Measurements from ENCODE around the gene ZBTB9. TPM values are rescaled to one million over a fixed set of nuclear protein-coding genes. Genes with fewer than 3 reads are reported as not detected.

Gene ZBTB9, protein sequence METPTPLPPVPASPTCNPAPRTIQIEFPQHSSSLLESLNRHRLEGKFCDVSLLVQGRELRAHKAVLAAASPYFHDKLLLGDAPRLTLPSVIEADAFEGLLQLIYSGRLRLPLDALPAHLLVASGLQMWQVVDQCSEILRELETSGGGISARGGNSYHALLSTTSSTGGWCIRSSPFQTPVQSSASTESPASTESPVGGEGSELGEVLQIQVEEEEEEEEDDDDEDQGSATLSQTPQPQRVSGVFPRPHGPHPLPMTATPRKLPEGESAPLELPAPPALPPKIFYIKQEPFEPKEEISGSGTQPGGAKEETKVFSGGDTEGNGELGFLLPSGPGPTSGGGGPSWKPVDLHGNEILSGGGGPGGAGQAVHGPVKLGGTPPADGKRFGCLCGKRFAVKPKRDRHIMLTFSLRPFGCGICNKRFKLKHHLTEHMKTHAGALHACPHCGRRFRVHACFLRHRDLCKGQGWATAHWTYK
- 9.6 to 10.2 TPM (median 10.0 TPM) in 3 replicates for total RNA-seq

DNA sequence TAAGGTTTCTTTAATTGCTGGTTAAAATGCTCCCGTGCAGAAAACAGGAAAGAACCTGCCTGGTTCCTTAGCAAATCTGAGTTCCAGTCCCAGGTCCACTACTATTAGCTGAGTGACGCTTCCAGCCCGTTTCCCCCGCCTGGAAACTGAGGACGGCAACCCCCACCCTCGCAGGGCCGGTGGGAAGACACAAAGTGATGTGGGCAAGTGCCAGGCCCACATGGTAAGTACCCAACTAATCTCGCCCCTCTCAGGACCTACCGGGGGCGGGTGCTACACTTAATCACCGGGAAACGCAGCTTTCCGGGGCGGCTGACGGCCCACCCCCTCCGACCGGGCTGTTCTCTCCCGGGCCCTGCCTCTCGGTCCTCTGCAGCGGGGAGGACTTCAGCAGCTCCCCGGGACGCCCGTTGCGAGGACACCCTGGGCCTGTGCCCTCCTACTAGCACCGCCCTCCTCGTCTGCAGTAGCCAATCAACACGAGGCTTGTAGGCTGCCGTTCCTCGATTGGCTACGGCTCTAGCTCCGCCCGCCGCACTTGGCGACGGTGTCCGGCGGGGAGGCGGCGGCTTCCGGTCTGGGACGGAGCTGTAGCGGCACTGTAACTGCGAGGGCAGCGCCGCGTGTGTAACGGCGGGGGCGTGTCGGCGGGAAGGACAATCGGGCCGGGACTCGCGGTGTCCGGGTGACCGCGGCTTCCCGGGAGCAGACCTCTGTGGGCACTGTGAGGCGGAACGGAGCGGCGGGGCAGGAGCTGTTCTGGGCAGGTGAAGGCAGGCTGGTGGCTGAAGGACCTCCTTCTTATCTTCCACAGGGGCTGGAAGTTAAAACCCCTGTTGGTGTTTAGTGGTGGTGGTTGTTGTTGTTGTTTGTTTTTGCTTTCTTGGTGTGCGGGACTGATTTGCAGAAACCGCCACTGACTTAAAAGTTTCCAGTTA is at the start of gene ZBTB9:
ZBTB9 (plus strand) TSS at position 568 of the 938 bp plus-strand sequence. CDS start 525 bp downstream, outside the sequence.
- DNase-seq (ENCODE audit: low spot score in 2 of 2, unreplicated experiment in 2 of 2): peak; percentile 88 to 93
- peak within 1 kb of the TSS; percentile 97 for H3K4me3 Mint-ChIP-seq
- peaks cover 15% of the 10 kb centered on the region for H3K36me3 Mint-ChIP-seq
- TF ChIP-seq, protein P1, sequence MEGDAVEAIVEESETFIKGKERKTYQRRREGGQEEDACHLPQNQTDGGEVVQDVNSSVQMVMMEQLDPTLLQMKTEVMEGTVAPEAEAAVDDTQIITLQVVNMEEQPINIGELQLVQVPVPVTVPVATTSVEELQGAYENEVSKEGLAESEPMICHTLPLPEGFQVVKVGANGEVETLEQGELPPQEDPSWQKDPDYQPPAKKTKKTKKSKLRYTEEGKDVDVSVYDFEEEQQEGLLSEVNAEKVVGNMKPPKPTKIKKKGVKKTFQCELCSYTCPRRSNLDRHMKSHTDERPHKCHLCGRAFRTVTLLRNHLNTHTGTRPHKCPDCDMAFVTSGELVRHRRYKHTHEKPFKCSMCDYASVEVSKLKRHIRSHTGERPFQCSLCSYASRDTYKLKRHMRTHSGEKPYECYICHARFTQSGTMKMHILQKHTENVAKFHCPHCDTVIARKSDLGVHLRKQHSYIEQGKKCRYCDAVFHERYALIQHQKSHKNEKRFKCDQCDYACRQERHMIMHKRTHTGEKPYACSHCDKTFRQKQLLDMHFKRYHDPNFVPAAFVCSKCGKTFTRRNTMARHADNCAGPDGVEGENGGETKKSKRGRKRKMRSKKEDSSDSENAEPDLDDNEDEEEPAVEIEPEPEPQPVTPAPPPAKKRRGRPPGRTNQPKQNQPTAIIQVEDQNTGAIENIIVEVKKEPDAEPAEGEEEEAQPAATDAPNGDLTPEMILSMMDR (IDR thresholded peaks at IDR 0.05; ENCODE audit: unreplicated experiment): no peak
- H3K4me1 Mint-ChIP-seq: peaks cover 18% of the 10 kb centered on the region
- no peaks in the 10 kb centered on the region for H3K27me3 Mint-ChIP-seq (ENCODE audit: low read depth)
- H3K27ac Mint-ChIP-seq: peak within 1 kb of the TSS; percentile 90
- H3K9me3 Mint-ChIP-seq: peaks cover 2% of the 10 kb centered on the region

DNA sequence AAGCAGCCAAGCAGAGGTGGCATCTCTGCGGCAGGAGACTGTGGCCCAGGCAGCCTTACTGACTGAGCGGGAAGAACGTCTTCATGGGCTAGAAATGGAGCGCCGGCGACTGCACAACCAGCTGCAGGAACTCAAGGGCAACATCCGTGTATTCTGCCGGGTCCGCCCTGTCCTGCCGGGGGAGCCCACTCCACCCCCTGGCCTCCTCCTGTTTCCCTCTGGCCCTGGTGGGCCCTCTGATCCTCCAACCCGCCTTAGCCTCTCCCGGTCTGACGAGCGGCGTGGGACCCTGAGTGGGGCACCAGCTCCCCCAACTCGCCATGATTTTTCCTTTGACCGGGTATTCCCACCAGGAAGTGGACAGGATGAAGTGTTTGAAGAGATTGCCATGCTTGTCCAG is 49.5 kb upstream of the ZBTB9 start:
- Mint-ChIP-seq H3K4me1 (peaks cover 4% of the 10 kb centered on the region), H3K9me3 (no peaks in the 10 kb centered on the region), H3K27ac (no peak overlapping the region), H3K36me3 (peaks cover 12% of the 10 kb centered on the region), H3K4me3 (no peak overlapping the region), H3K27me3 (ENCODE audit: low read depth) (no peaks in the 10 kb centered on the region)
- TF ChIP-seq, protein P1 (IDR thresholded peaks at IDR 0.05; ENCODE audit: unreplicated experiment): no peak
- DNase-seq (ENCODE audit: low spot score in 2 of 2, unreplicated experiment in 2 of 2): no peak

DNA sequence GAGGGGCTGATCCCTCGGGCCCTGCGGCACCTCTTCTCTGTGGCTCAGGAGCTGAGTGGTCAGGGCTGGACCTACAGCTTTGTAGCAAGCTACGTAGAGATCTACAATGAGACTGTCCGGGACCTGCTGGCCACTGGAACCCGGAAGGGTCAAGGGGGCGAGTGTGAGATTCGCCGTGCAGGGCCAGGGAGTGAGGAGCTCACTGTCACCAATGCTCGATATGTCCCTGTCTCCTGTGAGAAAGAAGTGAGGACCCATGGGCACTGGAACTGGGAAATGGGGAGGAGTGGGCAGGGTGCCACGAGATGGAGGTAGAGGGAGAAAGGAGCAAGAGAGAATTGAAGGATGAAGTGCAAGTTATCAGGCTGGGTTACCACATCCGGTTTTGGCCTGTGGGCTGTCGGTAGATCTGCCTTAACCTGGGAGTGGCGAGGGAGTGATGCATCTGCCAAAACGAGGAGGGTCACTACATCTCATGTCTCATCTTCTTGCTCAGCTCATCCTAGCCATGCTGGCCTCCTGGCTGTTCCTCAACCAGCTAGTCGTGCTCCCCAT is 48.9 kb upstream of the ZBTB9 start:
- Mint-ChIP-seq H3K4me1 (peaks cover 6% of the 10 kb centered on the region), H3K9me3 (no peaks in the 10 kb centered on the region), H3K4me3 (no peak overlapping the region), H3K36me3 (peaks cover 9% of the 10 kb centered on the region), H3K27me3 (ENCODE audit: low read depth) (no peaks in the 10 kb centered on the region), H3K27ac (no peak overlapping the region)
- TF ChIP-seq, protein P1 (IDR thresholded peaks at IDR 0.05; ENCODE audit: unreplicated experiment): no peak
- DNase-seq (ENCODE audit: low spot score in 2 of 2, unreplicated experiment in 2 of 2): no peak

DNA sequence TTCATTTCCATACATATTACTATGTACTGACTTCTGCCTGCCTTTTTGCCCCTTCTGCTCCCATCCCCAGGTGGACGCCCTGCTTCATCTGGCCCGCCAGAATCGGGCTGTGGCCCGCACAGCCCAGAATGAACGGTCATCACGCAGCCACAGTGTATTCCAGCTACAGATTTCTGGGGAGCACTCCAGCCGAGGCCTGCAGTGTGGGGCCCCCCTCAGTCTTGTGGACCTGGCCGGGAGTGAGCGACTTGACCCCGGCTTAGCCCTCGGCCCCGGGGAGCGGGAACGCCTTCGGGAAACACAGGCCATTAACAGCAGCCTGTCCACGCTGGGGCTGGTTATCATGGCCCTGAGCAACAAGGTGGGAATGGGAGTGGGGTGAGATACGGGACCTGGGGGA is 48.2 kb upstream of the ZBTB9 start:
- DNase-seq (ENCODE audit: low spot score in 2 of 2, unreplicated experiment in 2 of 2): no peak
- Mint-ChIP-seq H3K27me3 (ENCODE audit: low read depth) (no peaks in the 10 kb centered on the region), H3K4me3 (no peak overlapping the region), H3K9me3 (no peaks in the 10 kb centered on the region), H3K4me1 (peaks cover 6% of the 10 kb centered on the region), H3K36me3 (peaks cover 9% of the 10 kb centered on the region), H3K27ac (no peak overlapping the region)
- TF ChIP-seq, protein P1 (IDR thresholded peaks at IDR 0.05; ENCODE audit: unreplicated experiment): no peak

DNA sequence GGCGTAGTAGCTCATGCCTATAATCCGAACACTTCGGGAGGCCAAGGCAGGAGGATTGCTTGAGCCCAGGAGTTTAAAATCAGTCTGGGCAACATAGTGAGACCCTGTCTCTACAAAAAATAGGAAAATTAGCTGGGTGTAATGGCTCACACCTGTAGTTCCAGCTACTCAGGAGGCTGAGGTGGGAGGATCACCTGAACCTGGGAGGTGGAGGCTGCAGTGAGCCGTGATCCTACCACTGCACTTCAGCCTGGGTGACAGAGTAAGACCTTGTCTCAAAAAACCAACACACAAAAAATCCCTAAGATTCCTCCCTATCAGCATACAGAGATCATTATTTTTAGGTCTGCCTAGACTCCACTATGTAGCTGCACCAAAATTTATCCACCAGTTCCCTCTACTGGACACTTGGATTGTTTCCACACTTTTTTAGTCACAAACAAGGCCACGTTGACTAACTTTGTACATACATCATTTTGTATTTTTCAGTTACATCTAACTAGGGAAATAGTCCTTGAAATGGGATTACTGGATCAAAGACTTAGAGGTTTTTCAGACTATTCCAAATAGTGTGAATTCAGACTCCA is 47.2 kb upstream of the ZBTB9 start:
- H3K4me3 Mint-ChIP-seq: no peak overlapping the region
- H3K27me3 Mint-ChIP-seq (ENCODE audit: low read depth): no peaks in the 10 kb centered on the region
- TF ChIP-seq, protein P1 (IDR thresholded peaks at IDR 0.05; ENCODE audit: unreplicated experiment): no peak
- H3K27ac Mint-ChIP-seq: no peak overlapping the region
- H3K4me1 Mint-ChIP-seq: peaks cover 11% of the 10 kb centered on the region
- H3K9me3 Mint-ChIP-seq: no peaks in the 10 kb centered on the region
- DNase-seq (ENCODE audit: low spot score in 2 of 2, unreplicated experiment in 2 of 2): no peak
- peaks cover 9% of the 10 kb centered on the region for H3K36me3 Mint-ChIP-seq
